ENCODE data around the gene HAUS7.

DNA sequence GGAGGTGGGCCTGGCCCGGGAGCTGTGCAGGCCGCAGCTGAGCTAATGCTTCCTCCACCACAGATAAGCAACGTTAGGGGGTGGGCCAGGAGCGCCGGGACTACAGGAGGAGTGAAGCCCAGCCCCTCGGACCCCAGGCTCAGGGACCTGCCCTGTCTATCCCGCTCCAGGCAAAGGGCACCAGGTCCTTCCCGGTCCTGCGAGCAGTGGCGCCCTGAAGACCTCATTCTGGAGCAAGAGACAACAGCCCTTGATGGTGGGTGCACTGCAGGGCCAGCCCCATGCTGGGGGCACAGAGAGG, 23.8 kb downstream of the HAUS7 start:
- TF ChIP-seq POLR2A (IDR thresholded peaks at IDR 0.05; ENCODE audit: borderline replicate concordance, extremely low read depth, insufficient read depth, insufficient read length) (no peak), CTCF (IDR thresholded peaks at IDR 0.05 in 2 of 3, conservative IDR thresholded peaks at IDR 0.05 in 1 of 3; ENCODE audit: borderline replicate concordance in 1 of 3, insufficient read depth in 1 of 3, low read depth in 2 of 3, low read length in 2 of 3) (no peak), EZH2 (IDR thresholded peaks at IDR 0.05) (no peak), ELF1 (IDR thresholded peaks at IDR 0.05; ENCODE audit: borderline replicate concordance, low read depth) (no peak), JUND (IDR thresholded peaks at IDR 0.05) (no peak), EZH2phosphoT487 (IDR thresholded peaks at IDR 0.05; ENCODE audit: borderline replicate concordance) (no peak), SIN3A (IDR thresholded peaks at IDR 0.05; ENCODE audit: low read depth) (no peak), EGR1 (IDR thresholded peaks at IDR 0.05; ENCODE audit: low read depth) (no peak), ATF3 (IDR thresholded peaks at IDR 0.05) (no peak), POLR2AphosphoS5 (IDR thresholded peaks at IDR 0.05; ENCODE audit: low read depth, low read length) (no peak), RAD21 (IDR thresholded peaks at IDR 0.05; ENCODE audit: low read depth) (no peak), CBX3 (IDR thresholded peaks at IDR 0.05; ENCODE audit: low read depth) (no peak)
- TF ChIP-seq, protein P1, sequence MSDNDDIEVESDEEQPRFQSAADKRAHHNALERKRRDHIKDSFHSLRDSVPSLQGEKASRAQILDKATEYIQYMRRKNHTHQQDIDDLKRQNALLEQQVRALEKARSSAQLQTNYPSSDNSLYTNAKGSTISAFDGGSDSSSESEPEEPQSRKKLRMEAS (IDR thresholded peaks at IDR 0.05) = no peak

Data from HCT116 (cell line).